Measurements from ENCODE around the gene NIPAL4.

NIPAL4 gene

GRCh38 chr5:157486221-157486681 is 26.2 kb downstream of the NIPAL4 start:
- DNase-seq: no peak

GRCh38 chr5:157486861-157487260 is 26.8 kb downstream of the NIPAL4 start:
- no peak for DNase-seq

DNA sequence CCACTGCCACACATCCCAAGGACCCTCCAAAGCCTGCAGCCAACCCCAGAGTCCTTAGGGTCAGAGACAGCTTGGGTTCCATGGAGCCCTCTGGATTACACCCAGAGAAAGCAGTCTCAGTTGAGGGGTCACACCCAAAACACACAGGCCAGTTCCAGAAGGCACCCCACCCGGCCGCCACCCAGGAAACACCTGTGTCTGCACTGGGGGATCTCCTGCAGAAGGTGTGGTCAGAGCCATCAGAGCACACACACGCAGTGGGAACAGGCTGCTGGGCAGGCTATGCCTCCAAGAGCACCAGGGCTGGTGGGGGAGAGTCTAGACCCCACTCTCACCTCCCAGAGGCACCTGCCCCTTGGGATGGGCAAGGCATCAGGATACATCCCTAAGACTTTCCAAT is 27.3 kb downstream of the NIPAL4 start:
- DNase-seq: no peak

DNA sequence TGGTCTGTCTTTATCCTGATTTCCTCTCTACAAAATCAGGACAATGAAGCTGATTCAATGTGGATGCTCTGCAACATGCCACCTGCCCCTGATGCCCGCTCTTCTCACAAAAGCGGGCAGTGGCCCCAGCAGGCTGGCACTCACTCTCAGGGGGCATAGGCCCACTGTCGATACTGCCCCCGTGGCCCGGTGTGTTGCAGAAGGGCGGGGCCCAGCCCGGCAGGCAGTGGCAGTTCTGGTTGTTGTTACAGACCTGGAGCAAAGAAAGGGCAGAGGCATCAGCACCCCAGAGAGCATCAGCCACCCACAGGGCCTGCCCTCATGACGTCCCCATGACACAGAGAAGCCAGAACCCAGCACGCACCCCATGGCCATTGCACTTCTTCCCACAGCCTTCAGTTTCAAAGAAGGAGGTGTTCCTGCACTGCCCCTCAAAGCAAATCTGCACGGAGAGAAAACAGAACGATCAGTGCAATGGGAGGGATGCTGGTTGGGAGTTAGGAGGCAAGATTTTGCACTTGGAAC is 31.5 kb downstream of the NIPAL4 start:
- DNase-seq: no peak

DNA sequence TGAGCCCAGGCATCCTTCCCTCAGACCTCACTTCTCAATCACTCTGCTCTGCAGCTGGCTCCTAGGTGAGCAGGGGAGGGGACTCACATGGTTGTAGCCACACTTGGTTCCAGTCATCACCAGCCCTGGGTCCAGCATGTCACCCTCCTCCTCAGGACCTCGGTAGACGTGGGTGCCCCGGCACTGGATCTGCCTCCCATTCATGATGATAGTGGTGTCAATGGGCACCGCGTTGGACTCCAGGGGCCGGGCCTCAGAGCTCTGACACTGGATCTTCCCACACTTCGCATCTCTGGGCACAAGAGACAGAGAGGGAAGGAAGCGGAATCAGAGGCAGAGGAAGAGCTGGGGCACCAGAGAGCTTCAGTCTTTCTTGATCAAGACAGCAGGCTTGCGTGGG is 32.9 kb downstream of the NIPAL4 start:
- DNase-seq: no peak

GRCh38 chr5:157494178-157494832 is 34.3 kb downstream of the NIPAL4 start:
- no peak for DNase-seq

- DNase-seq: no peak
Measured at GRCh38 chr5:157496864-157497263, 36.9 kb downstream of the NIPAL4 start.

GRCh38 chr5:157497875-157498611 is 38.0 kb downstream of the NIPAL4 start:
- peak; percentile 17 for DNase-seq

- DNase-seq: no peak
Measured at GRCh38 chr5:157502143-157502647, 42.2 kb downstream of the NIPAL4 start.

GRCh38 chr5:157504053-157504452 is 44.0 kb downstream of the NIPAL4 start:
- DNase-seq: no peak

DNA sequence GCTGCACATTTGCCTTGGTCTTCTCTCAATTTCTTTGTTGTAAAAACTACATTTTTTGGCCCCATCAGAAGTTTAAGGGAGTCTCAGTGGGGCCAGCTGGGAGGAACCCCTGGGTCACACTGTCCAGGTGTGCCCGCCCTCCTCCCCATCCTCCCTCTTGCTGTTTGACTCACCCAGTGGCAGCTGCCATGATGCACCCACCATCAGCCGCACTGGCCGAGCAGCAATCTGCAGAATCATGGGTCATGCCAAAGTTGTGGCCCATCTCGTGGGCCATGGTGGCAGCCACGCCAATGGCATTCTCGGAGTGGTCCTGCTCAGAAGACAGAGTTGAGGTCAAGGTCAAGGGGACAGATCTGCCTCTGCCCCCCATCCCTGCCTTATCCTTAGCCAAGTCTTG is 45.5 kb downstream of the NIPAL4 start:
- DNase-seq: no peak

DNA sequence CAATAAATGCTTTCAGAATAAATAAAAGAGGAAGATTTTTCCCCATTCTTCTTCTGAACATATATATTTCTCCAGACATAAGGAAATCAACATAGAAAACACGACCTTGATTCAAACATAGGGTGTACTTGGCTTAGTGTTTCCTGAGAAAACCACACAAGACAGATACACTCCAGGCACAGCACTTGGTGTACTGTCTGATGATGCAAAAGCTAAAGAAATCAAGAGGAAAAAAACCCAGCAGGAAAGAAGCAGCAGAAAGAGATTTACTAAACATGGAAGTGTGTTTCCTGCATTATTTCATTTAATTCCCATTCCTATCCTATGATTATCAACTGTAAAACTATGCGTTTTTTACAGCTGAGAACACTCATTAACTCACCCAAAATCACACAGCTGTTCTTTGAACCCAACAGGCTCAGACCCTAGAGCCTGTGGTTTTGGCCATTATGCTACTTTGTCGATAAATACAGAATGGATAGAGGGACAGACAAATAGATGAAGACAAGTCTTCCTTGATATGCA is 46.1 kb downstream of the NIPAL4 start:
- DNase-seq: no peak

DNA sequence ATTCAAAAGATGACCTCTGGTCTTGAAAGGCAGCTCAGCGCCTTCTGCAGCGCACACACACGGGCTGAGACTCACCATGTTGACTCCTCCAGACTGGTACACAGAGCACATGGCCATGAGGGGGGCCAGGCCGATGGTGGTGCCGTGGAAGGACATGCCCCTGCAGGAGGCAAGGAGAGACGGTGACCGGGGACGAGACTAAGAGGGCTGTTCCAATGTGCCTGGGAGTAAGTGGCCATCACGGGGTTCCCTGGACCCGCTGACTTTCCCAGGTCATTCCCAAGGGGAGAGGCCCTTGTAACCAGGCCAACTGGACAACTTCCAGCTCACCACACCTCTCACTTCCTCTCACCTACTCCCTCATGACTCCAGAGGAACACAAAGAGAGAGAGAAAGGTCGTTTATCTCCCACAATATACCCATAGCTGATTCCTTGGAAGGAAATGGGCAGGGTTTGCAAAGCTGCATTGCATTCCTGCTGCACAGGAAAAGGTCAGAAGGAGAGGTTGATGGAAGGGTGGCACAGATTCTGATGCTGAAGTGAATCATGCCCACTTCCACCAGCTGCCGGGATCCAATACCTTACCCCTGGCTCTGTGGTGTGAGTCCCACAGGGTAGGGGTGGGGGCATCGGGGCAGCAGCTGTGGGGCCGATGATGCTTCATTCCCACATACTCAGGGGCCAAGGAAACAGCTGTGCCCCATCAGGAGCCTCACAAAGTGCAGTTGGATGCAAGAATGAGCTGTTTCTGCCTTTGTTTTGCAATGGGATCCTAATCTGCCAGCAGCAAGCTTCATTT is 47.2 kb downstream of the NIPAL4 start:
- DNase-seq: no peak

GRCh38 chr5:157509093-157509492 is 49.1 kb downstream of the NIPAL4 start:
- DNase-seq: no peak

DNA sequence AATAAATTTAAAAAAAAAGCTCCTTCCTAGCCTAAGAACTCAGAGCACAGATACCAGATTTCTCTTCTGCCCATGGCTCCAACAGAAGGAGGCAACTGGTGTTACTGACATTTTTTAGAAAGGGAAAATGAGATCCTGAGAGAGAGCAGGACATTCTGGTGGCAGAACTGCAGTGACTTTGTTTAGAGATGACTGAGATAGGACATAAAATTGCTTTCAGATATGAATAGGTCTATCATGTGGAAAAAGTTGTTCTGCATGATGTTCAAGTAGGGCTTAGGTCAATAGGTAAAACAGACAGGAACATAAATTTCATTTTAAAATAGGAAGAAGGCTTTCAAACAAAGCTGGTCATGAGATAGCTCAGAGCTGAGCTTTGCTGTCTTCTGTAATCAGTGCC is 49.6 kb downstream of the NIPAL4 start:
- DNase-seq: no peak

- DNase-seq: no peak
Measured at GRCh38 chr5:157510682-157511081, 50.7 kb downstream of the NIPAL4 start.

DNA sequence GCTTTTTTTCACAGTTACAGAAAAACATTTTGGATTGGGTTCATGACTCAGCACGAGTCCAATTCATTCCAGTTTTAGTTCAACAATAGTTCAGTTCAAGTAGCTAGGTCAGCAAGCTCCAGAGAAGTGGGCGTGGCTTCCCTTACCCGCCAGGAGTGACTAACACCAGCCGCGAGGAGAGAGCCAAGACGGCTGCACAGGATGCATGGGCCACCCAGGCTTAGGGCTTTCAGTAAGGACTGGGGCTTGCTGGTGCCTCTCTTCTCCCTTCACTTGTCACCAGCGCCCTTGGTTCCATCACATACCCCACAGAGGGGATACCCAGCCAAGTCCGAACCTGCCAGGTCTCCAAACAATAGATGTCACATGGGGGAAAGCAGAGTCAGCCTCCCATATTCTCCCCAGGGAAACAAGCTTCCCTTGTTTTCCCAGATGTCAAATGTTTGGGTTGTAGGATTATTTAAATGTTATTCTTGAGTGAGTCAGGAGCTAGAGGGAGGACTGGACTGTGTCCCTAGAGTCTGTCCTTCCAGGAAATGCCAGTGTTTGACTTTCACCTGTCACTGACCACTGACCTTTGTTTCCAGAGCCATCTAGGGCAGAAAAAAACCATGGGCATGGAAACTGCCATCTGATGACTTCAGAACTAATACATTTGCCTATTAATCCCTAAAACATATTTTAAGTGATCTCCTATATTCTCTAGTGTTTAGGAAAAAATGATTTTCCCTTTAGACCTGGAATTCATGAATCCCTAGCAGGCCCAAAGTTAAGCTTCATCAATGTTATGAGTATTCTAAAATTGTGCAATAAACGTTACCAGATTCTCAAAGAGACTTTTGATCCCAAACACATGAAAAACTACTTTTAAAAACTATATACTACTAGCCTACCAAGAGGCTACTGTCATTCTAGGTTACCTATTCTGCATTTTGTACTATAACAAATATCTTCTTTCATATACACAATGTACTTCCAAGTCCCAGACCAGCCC is 51.9 kb downstream of the NIPAL4 start:
- no peak for DNase-seq

- no peak for DNase-seq
Measured at GRCh38 chr5:157513182-157513581, 53.2 kb downstream of the NIPAL4 start.

DNA sequence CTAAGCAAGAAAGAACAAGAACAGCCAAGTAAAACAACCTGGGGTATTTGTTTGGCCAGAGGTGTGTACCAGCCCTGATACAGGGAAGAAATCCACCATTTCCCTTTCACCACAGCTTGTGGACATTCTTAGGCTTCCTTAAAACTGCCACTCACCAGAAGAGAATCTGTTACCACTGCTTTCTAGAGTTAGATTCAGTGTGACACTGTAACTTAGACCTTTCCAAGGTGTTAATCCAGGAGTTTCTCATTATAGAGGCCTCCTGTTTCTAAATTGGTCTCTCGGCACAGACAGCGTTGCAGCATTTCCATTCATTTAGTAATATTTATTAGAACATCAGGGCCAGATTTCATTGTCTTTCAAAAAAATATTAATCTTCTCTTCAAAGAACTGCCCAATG is 55.0 kb downstream of the NIPAL4 start:
- DNase-seq: no peak

GRCh38 chr5:157516006-157516405 is 56.0 kb downstream of the NIPAL4 start:
- no peak for DNase-seq

DNA sequence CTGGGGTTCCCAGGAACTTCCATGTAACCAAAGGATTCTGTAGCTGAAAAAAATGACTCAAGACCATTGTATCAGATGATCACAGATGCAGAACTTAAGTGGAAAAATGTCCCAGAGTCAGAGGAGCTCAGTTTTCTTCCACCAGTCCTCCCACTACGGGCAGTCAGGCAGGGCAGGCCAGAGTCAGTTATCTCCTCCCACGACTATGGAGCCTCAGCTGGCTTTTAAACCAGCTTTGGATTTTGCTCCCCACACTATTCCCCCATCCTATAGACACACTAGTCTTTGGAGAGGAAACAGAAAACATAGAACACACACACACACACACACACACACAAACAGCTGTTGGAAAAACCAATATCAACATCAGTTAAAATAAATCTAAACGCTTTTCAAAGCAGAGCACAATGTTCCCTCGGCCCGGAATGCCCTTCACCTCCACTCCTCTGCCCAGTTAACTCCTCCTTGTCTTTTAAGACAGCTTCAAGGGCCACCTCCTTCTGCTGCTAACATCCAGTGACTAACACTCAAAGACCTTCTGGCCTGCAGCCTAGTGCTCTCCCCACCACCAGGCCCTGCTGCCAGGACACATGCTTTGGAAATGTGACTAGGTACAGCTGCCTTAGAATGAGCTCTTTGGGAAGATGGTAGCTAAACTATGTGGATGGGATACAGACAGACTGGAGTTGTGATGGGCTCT is 56.8 kb downstream of the NIPAL4 start:
- no peak for DNase-seq

Measured in NCI-H1436 (cell line).